IMR-90 (cell line): ENCODE measurements around the gene C1orf87. TPM values are rescaled to one million over a fixed set of nuclear protein-coding genes. Genes with fewer than 3 reads are reported as not detected.

Experiments used
- ATAC-seq: fragments of 200-7000 bp; cut with Tn5 transposase; 2 replicates; pipeline ENCODE4 v1.9.1; 2020; ENCODE audit warnings: low read depth, mild to moderate bottlenecking, moderate library complexity
- BruUV-seq: library from RNA; stranded (reverse); fragments of 400-500 nt; replicated peaks from 2 replicates; lab custom pipeline; 2021; lab: Mats Ljungman, UMichigan
- CTCF ChIA-PET: fragments of 300-600 bp; formaldehyde crosslinking; extraction: SDS; loops from one replicate; lab custom pipeline; 2021; ENCODE audit warnings: antibody characterized with exemption; lab: Yijun Ruan, JAX
- POLR2A ChIA-PET: fragments of 300-600 bp; sonication (Branson Sonifier 250); formaldehyde crosslinking; loops from one replicate; lab custom pipeline; 2022; ENCODE audit warnings: antibody characterized with exemption; ENCODE audit not compliant: unreplicated experiment; lab: Charles Lee
- DNase-seq: peaks from one replicate; pipeline ENCODE4 v3.0.0; 2013
- H2AFZ ChIP-seq: replicated peaks from 2 replicates; pipeline ENCODE3; 2013; ENCODE audit warnings: low read length, mild to moderate bottlenecking; ENCODE audit not compliant: poor library complexity
- H2AK5ac ChIP-seq: 2 replicates; pipeline ENCODE4 v1.6.1; 2013; ENCODE audit warnings: low read depth, low read length, inconsistent platforms
- H2AK9ac ChIP-seq: replicated peaks from 2 replicates; pipeline ENCODE3; 2013; ENCODE audit warnings: mild to moderate bottlenecking, low read depth, low read length, moderate library complexity; ENCODE audit not compliant: poor library complexity
- H2BK120ac ChIP-seq: 2 replicates; pipeline ENCODE4 v1.6.1; 2013; ENCODE audit warnings: low read depth, low read length, inconsistent platforms
- H2BK15ac ChIP-seq: 3 replicates; pipeline ENCODE4 v1.6.1; 2013; ENCODE audit warnings: low read depth, low read length, inconsistent platforms
- H2BK20ac ChIP-seq: 2 replicates; pipeline ENCODE4 v1.6.1; 2013; ENCODE audit warnings: low read depth, mild to moderate bottlenecking, inconsistent platforms, low read length, moderate library complexity
- H2BK5ac ChIP-seq: 2 replicates; pipeline ENCODE4 v1.6.1; 2013; ENCODE audit warnings: mild to moderate bottlenecking, low read depth, low read length, inconsistent platforms; ENCODE audit not compliant: poor library complexity, severe bottlenecking
- H3K14ac ChIP-seq: replicated peaks from 2 replicates; pipeline ENCODE4 v1.6.1; 2013; ENCODE audit warnings: low read depth, low read length, inconsistent platforms
- H3K18ac ChIP-seq: 2 replicates; pipeline ENCODE4 v1.6.1; 2013; ENCODE audit warnings: low read depth, low read length, control low read depth
- H3K23ac ChIP-seq: 2 replicates; pipeline ENCODE4 v1.6.1; 2013; ENCODE audit warnings: low read depth, low read length, inconsistent platforms
- H3K27ac ChIP-seq: 2 replicates; pipeline ENCODE4 v1.5.1; 2013; ENCODE audit warnings: mild to moderate bottlenecking, control low read depth, low read length; ENCODE audit not compliant: insufficient read depth
- H3K27me3 ChIP-seq: 2 replicates; pipeline ENCODE4 v1.6.1; 2013; ENCODE audit warnings: low read length; ENCODE audit not compliant: control insufficient read depth, insufficient read depth
- H3K36me3 ChIP-seq: 2 replicates; pipeline ENCODE4 v1.6.1; 2013; ENCODE audit warnings: low read length, mixed read lengths; ENCODE audit not compliant: control insufficient read depth, insufficient read depth
- H3K4ac ChIP-seq: 2 replicates; pipeline ENCODE4 v1.6.1; 2013; ENCODE audit warnings: low read depth, low read length, inconsistent platforms
- H3K4me1 ChIP-seq: 2 replicates; pipeline ENCODE4 v1.6.1; 2013; ENCODE audit warnings: low read length, mixed read lengths; ENCODE audit not compliant: control insufficient read depth, insufficient read depth
- H3K4me2 ChIP-seq: 2 replicates; pipeline ENCODE4 v1.6.1; 2013; ENCODE audit warnings: low read depth, mild to moderate bottlenecking, control low read depth, low read length, moderate library complexity
- H3K4me3 ChIP-seq: 2 replicates; pipeline ENCODE4 v1.5.1; 2013; ENCODE audit warnings: low read depth, mild to moderate bottlenecking, control low read depth, low read length, moderate library complexity; ENCODE audit not compliant: insufficient read depth
- H3K56ac ChIP-seq: 2 replicates; pipeline ENCODE4 v1.6.1; 2013; ENCODE audit warnings: low read length, inconsistent platforms; ENCODE audit not compliant: insufficient read depth; ENCODE audit errors: extremely low read depth
- H3K79me1 ChIP-seq, 2 experiments: 2 replicates each; pipeline ENCODE4 v1.6.1; 2013; ENCODE audit warnings: low read length in 2 of 2, inconsistent platforms in 1 of 2, low read depth in 1 of 2
- H3K9ac ChIP-seq: 2 replicates; pipeline ENCODE4 v1.6.1; 2013; ENCODE audit warnings: low read depth, low read length, control low read depth
- H3K9me1 ChIP-seq: 2 replicates; pipeline ENCODE4 v1.6.1; 2013; ENCODE audit warnings: low read length, inconsistent platforms; ENCODE audit not compliant: insufficient read depth
- H3K9me3 ChIP-seq: 2 replicates; pipeline ENCODE4 v1.6.1; 2013; ENCODE audit warnings: low read length; ENCODE audit not compliant: control insufficient read depth, insufficient read depth
- H4K20me1 ChIP-seq: 2 replicates; pipeline ENCODE4 v1.6.1; 2013; ENCODE audit warnings: low read length, inconsistent platforms; ENCODE audit not compliant: insufficient read depth
- H4K5ac ChIP-seq: 2 replicates; pipeline ENCODE4 v1.6.1; 2013; ENCODE audit warnings: mild to moderate bottlenecking, low read depth, low read length, control low read depth
- H4K8ac ChIP-seq, 2 experiments: 2 replicates each; pipeline ENCODE4 v1.6.1; 2013; ENCODE audit warnings: low read depth in 2 of 2, low read length in 2 of 2, control low read depth in 1 of 2, inconsistent platforms in 1 of 2
- H4K91ac ChIP-seq: 2 replicates; pipeline ENCODE4 v1.6.1; 2013; ENCODE audit warnings: low read depth, low read length, inconsistent platforms; ENCODE audit not compliant: insufficient read depth
- BHLHE40 ChIP-seq: fragments of 150-350 bp; IDR thresholded peaks from 2 replicates; pipeline ENCODE4 v1.6.1; 2016; ENCODE audit warnings: mild to moderate bottlenecking, low read depth, low read length
- CEBPB ChIP-seq: IDR thresholded peaks from 2 replicates; pipeline ENCODE4 v1.6.1; 2012; ENCODE audit warnings: low read depth, low read length, improper control_type of control experiment
- FOS ChIP-seq: fragments of 150-350 bp; IDR thresholded peaks from 2 replicates; pipeline ENCODE4 v1.6.1; 2016; ENCODE audit warnings: low read depth, low read length
- MAFK ChIP-seq: IDR thresholded peaks from 2 replicates; pipeline ENCODE4 v1.6.1; 2012; ENCODE audit warnings: low read depth, low read length, improper control_type of control experiment
- NFE2L2 ChIP-seq: fragments of 150-350 bp; IDR thresholded peaks from 2 replicates; pipeline ENCODE4 v1.6.1; 2016; ENCODE audit warnings: low read depth, mild to moderate bottlenecking, low read length
- POLR2A ChIP-seq: IDR thresholded peaks from 2 replicates; pipeline ENCODE4 v1.6.1; 2012; ENCODE audit warnings: mild to moderate bottlenecking, low read depth, low read length
- RCOR1 ChIP-seq: IDR thresholded peaks from 2 replicates; pipeline ENCODE4 v1.6.1; 2012; ENCODE audit warnings: mild to moderate bottlenecking, low read length, improper control_type of control experiment; ENCODE audit not compliant: insufficient replicate concordance
- RFX5 ChIP-seq: IDR thresholded peaks from 2 replicates; pipeline ENCODE4 v1.8.0; 2012; ENCODE audit warnings: low read depth, mild to moderate bottlenecking, low read length, moderate library complexity
- SMC3 ChIP-seq: fragments of 150-350 bp; IDR thresholded peaks from 2 replicates; pipeline ENCODE4 v1.6.1; 2016; ENCODE audit warnings: low read depth, mild to moderate bottlenecking, antibody characterized with exemption, low read length, moderate library complexity
- WGBS, 2 experiments: methylation state at CpG; one replicate each; pipeline versions ENCODE4 v1.1.5 to v1.1.7; 2013; ENCODE audit warnings: missing lambda C conversion rate in 2 of 2; ENCODE audit not compliant: insufficient read length in 1 of 2; ENCODE audit errors: extremely low coverage in 2 of 2; 5-methylcytosine and 5-hydroxymethylcytosine counted together
- dilution Hi-C: fragments of 300-500 bp; cut with HindIII; formaldehyde crosslinking; loops from one replicate; pipeline ENCODE4 v1.14.3; 2018; ENCODE audit warnings: low sequenced_read_pairs; ENCODE audit not compliant: unreplicated experiment
- in situ Hi-C: fragments of 300-500 bp; cut with MboI; formaldehyde crosslinking; loops from 3 replicates; pipeline ENCODE4 v1.14.3; 2019; ENCODE audit warnings: low sequenced_read_pairs, inconsistent platforms, mixed read lengths
- intact Hi-C: fragments of 100-400 bp; cut with micrococcal nuclease; formaldehyde crosslinking; loops from 2 replicates; pipeline ENCODE4 v1.10.0; 2022
- polyA plus RNA-seq, 3 experiments: library from polyadenylated mRNA; depleted of rRNA; stranded (reverse); fragments of >200 nt; gene quantifications; 2 replicates each; pipeline ENCODE4 v1.2.3, GENCODE V29; 2012; ENCODE audit warnings: low replicate concordance in 1 of 3
- total RNA-seq: library from RNA; depleted of rRNA; stranded (reverse); fragments of >200 nt; gene quantifications from 2 replicates; pipeline ENCODE4 v1.2.3, GENCODE V29; 2012
- TF ChIP-seq, protein P1 (sequence below): fragments of 150-350 bp; IDR thresholded peaks from 2 replicates; pipeline ENCODE4 v1.6.1; 2017; ENCODE audit warnings: mild to moderate bottlenecking, antibody characterized with exemption, low read length, low read depth
- TF ChIP-seq, protein P2 (sequence below): fragments of 150-350 bp; IDR thresholded peaks from 2 replicates; pipeline ENCODE4 v1.6.1; 2016; ENCODE audit warnings: low read depth, mild to moderate bottlenecking, low read length, moderate library complexity, borderline replicate concordance
- TF ChIP-seq, protein P3 (sequence below): conservative IDR thresholded peaks from 2 replicates; pipeline ENCODE4 v1.5.1; 2012; ENCODE audit warnings: mild to moderate bottlenecking, low read depth, low read length, improper control_type of control experiment

C1orf87 gene
- total and polyA plus RNA-seq, 2 of the 4 experiments (the other 2 are of a cell fraction), result not detected

DNA sequence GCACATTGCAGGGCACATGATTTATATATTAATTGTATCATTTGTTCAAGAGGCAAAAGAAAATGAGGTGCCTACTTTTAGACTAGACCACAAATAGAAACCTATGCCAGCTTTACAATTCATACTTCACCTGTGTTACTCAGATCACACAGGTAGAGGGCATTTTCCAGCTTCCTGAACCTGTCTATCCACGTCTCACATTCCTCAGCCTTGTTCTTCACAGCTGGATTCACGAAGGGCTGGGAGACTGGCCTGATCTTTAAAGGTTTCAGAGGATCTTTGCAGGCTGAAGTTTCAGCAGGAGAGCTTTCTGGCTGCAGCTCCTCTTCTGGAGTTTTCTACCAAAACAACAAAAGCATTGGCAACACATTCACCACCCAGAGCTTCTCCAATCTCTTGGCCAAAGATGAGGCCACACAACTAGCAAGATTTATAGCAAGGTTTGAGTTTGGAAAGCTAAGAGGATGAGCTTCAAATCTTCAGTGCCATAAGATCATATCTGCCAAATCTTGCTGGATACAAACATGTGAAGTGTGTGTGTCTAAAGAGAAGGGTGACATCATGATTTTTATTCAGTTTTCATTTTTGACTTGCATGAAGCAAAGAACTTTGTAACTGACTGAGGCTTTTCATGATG is 76.0 kb downstream of the C1orf87 start:
- WGBS, 2 experiments, result no CpG with 5 or more reads among the region's 2 CpGs
- intact Hi-C loops (no loop called here), in situ Hi-C loops (loop anchor here (25.0 kb wide), 1 partner anchor 1040 kb away; no protein-coding TSS in a partner anchor), dilution Hi-C loops (no loop called here)
- no peak overlapping the region for H2AK9ac ChIP-seq
- no peak for ATAC-seq
- no peak overlapping the region for H2AFZ ChIP-seq
- no peak overlapping the region for H3K4ac ChIP-seq
- no TSS peak for BruUV-seq
- no peak overlapping the region for H2BK120ac ChIP-seq
- H3K27me3 ChIP-seq, result no peaks in the 10 kb centered on the region
- no peak overlapping the region for H3K56ac ChIP-seq
- no peaks in the 10 kb centered on the region for H3K9me1 ChIP-seq
- H2BK20ac ChIP-seq, result no peak overlapping the region
- no peak overlapping the region for H3K23ac ChIP-seq
- ChIA-PET CTCF (no interaction called here), POLR2A (no interaction called here)
- H4K20me1 ChIP-seq, result no peaks in the 10 kb centered on the region
- H2BK15ac ChIP-seq, result no peak overlapping the region
- H3K4me1 ChIP-seq, result no peaks in the 10 kb centered on the region
- TF ChIP-seq MAFK (no peak), RFX5 (no peak), BHLHE40 (no peak), RCOR1 (no peak), SMC3 (no peak), POLR2A (no peak), CEBPB (no peak), FOS (no peak), NFE2L2 (no peak)
- TF ChIP-seq, protein P1, sequence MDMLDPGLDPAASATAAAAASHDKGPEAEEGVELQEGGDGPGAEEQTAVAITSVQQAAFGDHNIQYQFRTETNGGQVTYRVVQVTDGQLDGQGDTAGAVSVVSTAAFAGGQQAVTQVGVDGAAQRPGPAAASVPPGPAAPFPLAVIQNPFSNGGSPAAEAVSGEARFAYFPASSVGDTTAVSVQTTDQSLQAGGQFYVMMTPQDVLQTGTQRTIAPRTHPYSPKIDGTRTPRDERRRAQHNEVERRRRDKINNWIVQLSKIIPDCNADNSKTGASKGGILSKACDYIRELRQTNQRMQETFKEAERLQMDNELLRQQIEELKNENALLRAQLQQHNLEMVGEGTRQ, result no peak
- TF ChIP-seq, protein P2, sequence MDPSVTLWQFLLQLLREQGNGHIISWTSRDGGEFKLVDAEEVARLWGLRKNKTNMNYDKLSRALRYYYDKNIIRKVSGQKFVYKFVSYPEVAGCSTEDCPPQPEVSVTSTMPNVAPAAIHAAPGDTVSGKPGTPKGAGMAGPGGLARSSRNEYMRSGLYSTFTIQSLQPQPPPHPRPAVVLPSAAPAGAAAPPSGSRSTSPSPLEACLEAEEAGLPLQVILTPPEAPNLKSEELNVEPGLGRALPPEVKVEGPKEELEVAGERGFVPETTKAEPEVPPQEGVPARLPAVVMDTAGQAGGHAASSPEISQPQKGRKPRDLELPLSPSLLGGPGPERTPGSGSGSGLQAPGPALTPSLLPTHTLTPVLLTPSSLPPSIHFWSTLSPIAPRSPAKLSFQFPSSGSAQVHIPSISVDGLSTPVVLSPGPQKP, result no peak
- TF ChIP-seq, protein P3, sequence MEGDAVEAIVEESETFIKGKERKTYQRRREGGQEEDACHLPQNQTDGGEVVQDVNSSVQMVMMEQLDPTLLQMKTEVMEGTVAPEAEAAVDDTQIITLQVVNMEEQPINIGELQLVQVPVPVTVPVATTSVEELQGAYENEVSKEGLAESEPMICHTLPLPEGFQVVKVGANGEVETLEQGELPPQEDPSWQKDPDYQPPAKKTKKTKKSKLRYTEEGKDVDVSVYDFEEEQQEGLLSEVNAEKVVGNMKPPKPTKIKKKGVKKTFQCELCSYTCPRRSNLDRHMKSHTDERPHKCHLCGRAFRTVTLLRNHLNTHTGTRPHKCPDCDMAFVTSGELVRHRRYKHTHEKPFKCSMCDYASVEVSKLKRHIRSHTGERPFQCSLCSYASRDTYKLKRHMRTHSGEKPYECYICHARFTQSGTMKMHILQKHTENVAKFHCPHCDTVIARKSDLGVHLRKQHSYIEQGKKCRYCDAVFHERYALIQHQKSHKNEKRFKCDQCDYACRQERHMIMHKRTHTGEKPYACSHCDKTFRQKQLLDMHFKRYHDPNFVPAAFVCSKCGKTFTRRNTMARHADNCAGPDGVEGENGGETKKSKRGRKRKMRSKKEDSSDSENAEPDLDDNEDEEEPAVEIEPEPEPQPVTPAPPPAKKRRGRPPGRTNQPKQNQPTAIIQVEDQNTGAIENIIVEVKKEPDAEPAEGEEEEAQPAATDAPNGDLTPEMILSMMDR, result no peak
- H3K9me3 ChIP-seq, result no peaks in the 10 kb centered on the region
- no peak overlapping the region for H3K14ac ChIP-seq
- H3K18ac ChIP-seq, result no peak overlapping the region
- H3K79me1 ChIP-seq, result no peaks in the 10 kb centered on the region
- H3K9ac ChIP-seq, result no peak overlapping the region
- H3K27ac ChIP-seq, result no peak overlapping the region
- no peak overlapping the region for H4K8ac ChIP-seq
- H3K36me3 ChIP-seq, result no peaks in the 10 kb centered on the region
- DNase-seq, result no peak
- H2AK5ac ChIP-seq, result no peak overlapping the region
- H3K4me3 ChIP-seq, result no peak overlapping the region
- no peak overlapping the region for H2BK5ac ChIP-seq
- H4K91ac ChIP-seq, result no peak overlapping the region
- no peak overlapping the region for H3K4me2 ChIP-seq
- no peak overlapping the region for H4K5ac ChIP-seq
